ENCODE measurements around the gene NTN5.

GRCh38 chr19:48664476-48664875 lies 8.3 kb downstream of the NTN5 start:
- TF ChIP-seq CTCF (IDR thresholded peaks at IDR 0.05) (no peak), ZFX (IDR thresholded peaks at IDR 0.05; ENCODE audit: borderline replicate concordance) (no peak)
